CD4-positive, alpha-beta memory T cell (primary cell): ENCODE measurements around the gene CCDC178. TPM values are rescaled to one million over a fixed set of nuclear protein-coding genes. Genes with fewer than 3 reads are reported as not detected.

Source experiments
- CTCF ChIA-PET: fragments of 350-600 bp; sonication (Branson Sonifier 250); formaldehyde crosslinking; loops from one replicate; lab custom pipeline; 2021; ENCODE audit warnings: inconsistent platforms; ENCODE audit not compliant: partially characterized antibody; lab: Charles Lee
- POLR2A ChIA-PET: fragments of 350-600 bp; sonication (Branson Sonifier 250); formaldehyde crosslinking; loops from one replicate; lab custom pipeline; 2021; ENCODE audit not compliant: partially characterized antibody; lab: Charles Lee
- DNase-seq, 5 donors: peaks; one replicate each; pipeline versions ENCODE4 v3.0.0 to v3.0.0-alpha.2; 2020 to 2022; ENCODE audit warnings: mixed read lengths in 1 of 5
- H3K27ac ChIP-seq: one replicate; pipeline ENCODE4 v1.7.0; 2013; ENCODE audit warnings: low read depth, low read length
- H3K27me3 ChIP-seq: 2 replicates; pipeline ENCODE4 v1.7.0; 2013; ENCODE audit warnings: mild to moderate bottlenecking, low read length, moderate library complexity; ENCODE audit not compliant: insufficient read depth
- H3K36me3 ChIP-seq: 2 replicates; pipeline ENCODE4 v1.7.0; 2013; ENCODE audit warnings: mild to moderate bottlenecking, low read length, moderate library complexity; ENCODE audit not compliant: insufficient read depth
- H3K4me1 ChIP-seq: 2 replicates; pipeline ENCODE4 v1.7.0; 2013; ENCODE audit warnings: mild to moderate bottlenecking, low read length, moderate library complexity; ENCODE audit not compliant: insufficient read depth
- H3K4me3 ChIP-seq, 2 donors: one replicate each; pipeline ENCODE4 v1.7.0; 2013; ENCODE audit warnings: low read length in 2 of 2, mild to moderate bottlenecking in 1 of 2
- H3K9me3 ChIP-seq, 2 donors: one replicate each; pipeline ENCODE4 v1.7.0; 2013; ENCODE audit warnings: low read length in 2 of 2, control low read depth in 1 of 2; ENCODE audit not compliant: control insufficient read depth in 1 of 2
- H3K27ac Mint-ChIP-seq, 7 donors: one replicate each; pipeline ENCODE4 v1.8.0; 2020 to 2021; ENCODE audit warnings: mixed read lengths in 7 of 7, mild to moderate bottlenecking in 6 of 7, inconsistent platforms in 3 of 7, moderate library complexity in 3 of 7
- H3K27me3 Mint-ChIP-seq, 2 donors: one replicate each; pipeline ENCODE4 v1.8.0; 2020 to 2021; ENCODE audit warnings: mixed read lengths in 2 of 2
- H3K36me3 Mint-ChIP-seq, 2 donors: one replicate each; pipeline ENCODE4 v1.8.0; 2020 to 2021; ENCODE audit warnings: mixed read lengths in 2 of 2, inconsistent platforms in 1 of 2, mild to moderate bottlenecking in 1 of 2
- H3K4me1 Mint-ChIP-seq, 4 donors: one replicate each; pipeline ENCODE4 v1.8.0; 2020 to 2021; ENCODE audit warnings: mixed read lengths in 4 of 4, mild to moderate bottlenecking in 1 of 4
- H3K4me3 Mint-ChIP-seq, 8 donors: one replicate each; pipeline ENCODE4 v1.8.0; 2020 to 2021; ENCODE audit warnings: mixed read lengths in 8 of 8, mild to moderate bottlenecking in 7 of 8, moderate library complexity in 6 of 8, inconsistent platforms in 3 of 8
- H3K9me3 Mint-ChIP-seq, 8 donors: one replicate each; pipeline ENCODE4 v1.8.0; 2020 to 2021; ENCODE audit warnings: mixed read lengths in 8 of 8, mild to moderate bottlenecking in 5 of 8, inconsistent platforms in 3 of 8, moderate library complexity in 1 of 8
- intact Hi-C: fragments of 100-400 bp; cut with micrococcal nuclease; formaldehyde crosslinking; loops from one replicate; pipeline ENCODE4 v1.15.1; 2023
- polyA plus RNA-seq, 2 donors: library from polyadenylated mRNA; unstranded; fragments of 300-500 nt; fragmentation: Illumina TruSeq; gene quantifications; one replicate each; pipeline ENCODE4 v1.2.3, GENCODE V29; 2021
- total RNA-seq, 2 experiments: library from RNA; stranded (reverse); gene quantifications; one replicate each; pipeline ENCODE4 v1.2.3, GENCODE V29; 2021

CCDC178 gene
- total and polyA plus RNA-seq, 4 experiments from 2014 or later, result not detected

GRCh38 chr18:32902568-32903330, 537.8 kb downstream of the CCDC178 start:
- no peak overlapping the region for H3K4me3 Mint-ChIP-seq
- no peaks in the 10 kb centered on the region for H3K4me1 Mint-ChIP-seq
- no peaks in the 10 kb centered on the region for H3K36me3 Mint-ChIP-seq
- intact Hi-C loops, result no loop called here
- Histone ChIP-seq H3K36me3 (no peaks in the 10 kb centered on the region), H3K4me3 (no peak overlapping the region), H3K9me3 (no peaks in the 10 kb centered on the region), H3K4me1 (no peaks in the 10 kb centered on the region), H3K27ac (no peak overlapping the region), H3K27me3 (no peaks in the 10 kb centered on the region)
- DNase-seq, result no peak
- H3K9me3 Mint-ChIP-seq, result peaks cover 2 to 11% (median 6%) of the 10 kb centered on the region in 8 donors
- H3K27ac Mint-ChIP-seq, result no peak overlapping the region
- H3K27me3 Mint-ChIP-seq, result no peaks in the 10 kb centered on the region
- ChIA-PET CTCF (no interaction called here), POLR2A (no interaction called here)

- POLR2A ChIA-PET, result no interaction called here
- Mint-ChIP-seq H3K27me3 (no peaks in the 10 kb centered on the region), H3K4me3 (no peak overlapping the region), H3K9me3 (peaks cover 2 to 16% (median 12%) of the 10 kb centered on the region in 8 donors), H3K27ac (no peak overlapping the region), H3K4me1 (no peaks in the 10 kb centered on the region), H3K36me3 (no peaks in the 10 kb centered on the region)
- H3K27ac ChIP-seq, result no peak overlapping the region
- DNase-seq, result no peak
- no peaks in the 10 kb centered on the region for H3K36me3 ChIP-seq
- H3K27me3 ChIP-seq, result no peaks in the 10 kb centered on the region
- CTCF ChIA-PET, result no interaction called here
- intact Hi-C loops, result no loop called here
- peaks cover 0 to 2% of the 10 kb centered on the region in 2 donors for H3K9me3 ChIP-seq
- no peaks in the 10 kb centered on the region for H3K4me1 ChIP-seq
- H3K4me3 ChIP-seq, result no peak overlapping the region
These were observed 540.7 kb downstream of the CCDC178 start for GRCh38 chr18:32899819-32900218.

- no peaks in the 10 kb centered on the region for H3K36me3 ChIP-seq
- peak overlapping the region in 1 of 7 donors; percentile 49 for H3K27ac Mint-ChIP-seq
- H3K4me3 ChIP-seq, result no peak overlapping the region
- H3K27me3 Mint-ChIP-seq, result no peaks in the 10 kb centered on the region
- no peaks in the 10 kb centered on the region for H3K4me1 ChIP-seq
- no peak overlapping the region for H3K27ac ChIP-seq
- ChIA-PET POLR2A (no interaction called here), CTCF (no interaction called here)
- H3K9me3 Mint-ChIP-seq, result peaks cover 6 to 17% (median 13%) of the 10 kb centered on the region in 8 donors
- no peaks in the 10 kb centered on the region for H3K36me3 Mint-ChIP-seq
- no peak overlapping the region for H3K4me3 Mint-ChIP-seq
- intact Hi-C loops, result no loop called here
- no peaks in the 10 kb centered on the region for H3K4me1 Mint-ChIP-seq
- H3K27me3 ChIP-seq, result no peaks in the 10 kb centered on the region
- DNase-seq, result no peak
- H3K9me3 ChIP-seq, result peaks cover 0 to 2% of the 10 kb centered on the region in 2 donors
These were observed 543.6 kb downstream of the CCDC178 start for GRCh38 chr18:32896776-32897547.

DNA sequence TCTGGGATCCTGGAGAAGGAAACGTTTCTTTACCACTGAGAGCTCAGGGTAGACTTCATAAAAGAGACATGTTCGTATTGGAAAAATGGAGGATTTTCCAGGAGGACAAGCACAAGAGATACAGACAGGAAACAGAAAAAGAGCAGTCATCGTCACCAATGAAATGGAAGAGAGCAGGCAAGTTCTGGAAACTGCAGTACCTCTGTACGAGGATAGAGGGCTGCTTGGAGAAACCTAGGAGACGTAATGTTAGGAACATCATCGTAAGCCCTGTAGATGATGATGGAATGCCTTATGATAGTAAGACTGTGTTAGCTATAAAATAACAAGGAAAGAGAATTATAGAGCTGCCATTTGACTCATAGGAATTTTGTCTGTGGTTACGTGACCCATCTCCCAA, 546.6 kb downstream of the CCDC178 start:
- Histone ChIP-seq H3K27ac (no peak overlapping the region), H3K27me3 (no peaks in the 10 kb centered on the region), H3K36me3 (no peaks in the 10 kb centered on the region), H3K4me1 (no peaks in the 10 kb centered on the region), H3K9me3 (peaks cover 0 to 2% of the 10 kb centered on the region in 2 donors), H3K4me3 (no peak overlapping the region)
- H3K4me1 Mint-ChIP-seq, result no peaks in the 10 kb centered on the region
- peaks cover 6 to 17% (median 12%) of the 10 kb centered on the region in 8 donors for H3K9me3 Mint-ChIP-seq
- H3K36me3 Mint-ChIP-seq, result no peaks in the 10 kb centered on the region
- H3K27me3 Mint-ChIP-seq, result no peaks in the 10 kb centered on the region
- no peak for DNase-seq
- no peak overlapping the region for H3K4me3 Mint-ChIP-seq
- no peak overlapping the region for H3K27ac Mint-ChIP-seq
- POLR2A ChIA-PET, result no interaction called here
- CTCF ChIA-PET, result no interaction called here
- intact Hi-C loops, result no loop called here

GRCh38 chr18:32891797-32892196, 548.7 kb downstream of the CCDC178 start:
- Histone ChIP-seq H3K4me1 (no peaks in the 10 kb centered on the region), H3K36me3 (no peaks in the 10 kb centered on the region), H3K4me3 (no peak overlapping the region), H3K27ac (no peak overlapping the region), H3K27me3 (no peaks in the 10 kb centered on the region), H3K9me3 (no peaks in the 10 kb centered on the region)
- Mint-ChIP-seq H3K27me3 (no peaks in the 10 kb centered on the region), H3K4me3 (no peak overlapping the region), H3K4me1 (no peaks in the 10 kb centered on the region), H3K36me3 (no peaks in the 10 kb centered on the region), H3K27ac (no peak overlapping the region), H3K9me3 (peaks cover under 1 to 7% (median 5%) of the 10 kb centered on the region in 8 donors)
- intact Hi-C loops, result no loop called here
- CTCF ChIA-PET, result no interaction called here
- POLR2A ChIA-PET, result no interaction called here
- no peak for DNase-seq

GRCh38 chr18:32891130-32891529, 549.4 kb downstream of the CCDC178 start:
- H3K4me3 ChIP-seq, result no peak overlapping the region
- Mint-ChIP-seq H3K27me3 (no peaks in the 10 kb centered on the region), H3K4me1 (no peaks in the 10 kb centered on the region), H3K9me3 (peaks cover 0 to 5% (median 1%) of the 10 kb centered on the region in 8 donors), H3K36me3 (no peaks in the 10 kb centered on the region), H3K4me3 (no peak overlapping the region), H3K27ac (no peak overlapping the region)
- POLR2A ChIA-PET, result no interaction called here
- no peaks in the 10 kb centered on the region for H3K9me3 ChIP-seq
- H3K27me3 ChIP-seq, result no peaks in the 10 kb centered on the region
- no peaks in the 10 kb centered on the region for H3K36me3 ChIP-seq
- no peak overlapping the region for H3K27ac ChIP-seq
- no peak for DNase-seq
- CTCF ChIA-PET, result no interaction called here
- no peaks in the 10 kb centered on the region for H3K4me1 ChIP-seq
- intact Hi-C loops, result no loop called here

DNA sequence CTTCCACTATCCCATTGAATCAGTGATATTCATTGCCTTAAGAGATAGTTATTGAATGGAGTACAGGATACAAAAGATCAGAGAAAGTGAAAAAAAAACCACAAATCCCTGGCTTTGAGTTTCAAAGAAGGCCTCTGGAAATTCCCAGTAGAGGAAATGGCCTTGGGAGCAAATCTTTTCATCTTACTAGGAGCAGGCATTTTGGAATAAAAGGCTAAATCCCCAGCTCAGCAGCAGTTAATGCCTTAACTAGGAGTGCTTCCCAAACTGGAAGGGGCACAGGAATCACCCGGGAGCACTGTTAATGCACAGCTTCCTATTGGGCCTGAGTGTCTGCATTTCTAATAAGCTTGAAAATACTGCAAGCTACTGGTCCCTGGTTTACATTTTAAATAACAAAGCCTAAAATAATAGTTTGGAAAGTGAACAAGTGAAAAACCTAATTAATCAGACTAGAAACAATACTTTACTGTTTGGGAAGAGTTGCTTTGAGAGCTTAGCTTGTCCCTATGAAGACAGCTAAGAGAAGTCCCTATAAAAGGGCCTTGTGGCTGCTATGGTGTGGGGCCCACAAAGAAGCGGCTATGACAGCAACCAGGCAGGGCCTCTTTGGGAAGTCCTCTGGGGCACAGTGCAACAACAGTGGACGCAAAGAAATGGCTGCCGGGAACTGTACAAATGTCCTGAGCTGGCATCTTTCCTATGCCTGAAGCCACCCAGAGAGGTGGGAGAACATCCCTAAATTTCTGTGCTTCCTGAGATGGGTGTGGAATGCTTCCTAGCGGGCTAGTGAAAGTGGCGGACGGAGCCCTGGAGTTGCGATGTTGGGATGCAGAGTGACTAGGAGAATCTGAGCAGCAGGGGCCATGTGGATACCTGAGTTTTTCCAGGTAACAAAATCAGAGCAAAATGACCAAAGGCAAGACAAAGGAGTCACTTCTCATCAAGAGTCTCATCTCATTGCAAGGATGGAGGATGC, 550.6 kb downstream of the CCDC178 start:
- H3K27ac Mint-ChIP-seq, result no peak overlapping the region
- no peaks in the 10 kb centered on the region for H3K36me3 Mint-ChIP-seq
- no peaks in the 10 kb centered on the region for H3K27me3 Mint-ChIP-seq
- intact Hi-C loops, result no loop called here
- no peaks in the 10 kb centered on the region for H3K4me1 ChIP-seq
- no peaks in the 10 kb centered on the region for H3K4me1 Mint-ChIP-seq
- DNase-seq, result no peak
- peaks cover 0 to 4% (median 2%) of the 10 kb centered on the region in 8 donors for H3K9me3 Mint-ChIP-seq
- no peaks in the 10 kb centered on the region for H3K9me3 ChIP-seq
- no peak overlapping the region for H3K27ac ChIP-seq
- no peak overlapping the region for H3K4me3 ChIP-seq
- ChIA-PET CTCF (no interaction called here), POLR2A (no interaction called here)
- H3K4me3 Mint-ChIP-seq, result no peak overlapping the region
- no peaks in the 10 kb centered on the region for H3K27me3 ChIP-seq
- no peaks in the 10 kb centered on the region for H3K36me3 ChIP-seq
